ENCODE data around the gene APBB1IP.

GRCh38 chr10:26435852-26436251 is 2.3 kb upstream of the APBB1IP start:
- TF ChIP-seq CTCF (conservative IDR thresholded peaks at IDR 0.05; ENCODE audit: low read depth, low read length) (no peak), EZH2 (IDR thresholded peaks at IDR 0.05; ENCODE audit: low read length, unreplicated experiment) (no peak), EZH2phosphoT487 (IDR thresholded peaks at IDR 0.05; ENCODE audit: borderline replicate concordance, low read length) (no peak)

Data from PC-3 (cell line).